GM10248 (cell line): ENCODE results near the gene CCNY.

Experiments
- CTCF ChIA-PET: fragments of 300-600 bp; sonication (Branson Sonifier 250); formaldehyde crosslinking; extraction: SDS; loops from one replicate; lab custom pipeline; 2021; ENCODE audit warnings: antibody characterized with exemption; lab: Yijun Ruan, JAX
- POLR2A ChIA-PET: fragments of 350-650 bp; sonication (Branson Sonifier 250); formaldehyde crosslinking; extraction: SDS; loops from one replicate; lab custom pipeline; 2020; ENCODE audit warnings: antibody characterized with exemption; lab: Yijun Ruan, JAX
- DNase-seq: peaks from one replicate; pipeline ENCODE4 v3.0.0; 2012; ENCODE audit errors: extremely low spot score
- TF ChIP-seq, protein P1 (sequence below): IDR thresholded peaks from 2 replicates; pipeline ENCODE4 v1.5.1; 2012; ENCODE audit warnings: mild to moderate bottlenecking, low read depth; ENCODE audit errors: extremely low read depth, missing control alignments, control extremely low read depth

CCNY gene

GRCh38 chr10:35487336-35488034, 151.2 kb downstream of the CCNY start:
- DNase-seq, result no peak
- TF ChIP-seq, protein P1, sequence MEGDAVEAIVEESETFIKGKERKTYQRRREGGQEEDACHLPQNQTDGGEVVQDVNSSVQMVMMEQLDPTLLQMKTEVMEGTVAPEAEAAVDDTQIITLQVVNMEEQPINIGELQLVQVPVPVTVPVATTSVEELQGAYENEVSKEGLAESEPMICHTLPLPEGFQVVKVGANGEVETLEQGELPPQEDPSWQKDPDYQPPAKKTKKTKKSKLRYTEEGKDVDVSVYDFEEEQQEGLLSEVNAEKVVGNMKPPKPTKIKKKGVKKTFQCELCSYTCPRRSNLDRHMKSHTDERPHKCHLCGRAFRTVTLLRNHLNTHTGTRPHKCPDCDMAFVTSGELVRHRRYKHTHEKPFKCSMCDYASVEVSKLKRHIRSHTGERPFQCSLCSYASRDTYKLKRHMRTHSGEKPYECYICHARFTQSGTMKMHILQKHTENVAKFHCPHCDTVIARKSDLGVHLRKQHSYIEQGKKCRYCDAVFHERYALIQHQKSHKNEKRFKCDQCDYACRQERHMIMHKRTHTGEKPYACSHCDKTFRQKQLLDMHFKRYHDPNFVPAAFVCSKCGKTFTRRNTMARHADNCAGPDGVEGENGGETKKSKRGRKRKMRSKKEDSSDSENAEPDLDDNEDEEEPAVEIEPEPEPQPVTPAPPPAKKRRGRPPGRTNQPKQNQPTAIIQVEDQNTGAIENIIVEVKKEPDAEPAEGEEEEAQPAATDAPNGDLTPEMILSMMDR, result no peak
- POLR2A ChIA-PET, result no interaction called here
- CTCF ChIA-PET, result interaction anchor here (0.9 to 2.1 kb wide), 2 partner anchors 9 to 17 kb away, joined by 3 to 6 read pairs; no protein-coding TSS in a partner anchor

- ChIA-PET POLR2A (no interaction called here), CTCF (no interaction called here)
- no peak for DNase-seq
- TF ChIP-seq, protein P1, result no peak
Measured at GRCh38 chr10:35488228-35488627, 151.9 kb downstream of the CCNY start.

- POLR2A ChIA-PET, result no interaction called here
- TF ChIP-seq, protein P1, result no peak
- no peak for DNase-seq
- CTCF ChIA-PET, result interaction anchor here (1.4 to 1.6 kb wide), 2 partner anchors 9 to 71 kb away, joined by 3 to 5 read pairs; no protein-coding TSS in a partner anchor
Measured at GRCh38 chr10:35492386-35493195, 156.3 kb downstream of the CCNY start.

GRCh38 chr10:35493196-35494118, 157.1 kb downstream of the CCNY start:
- POLR2A ChIA-PET, result no interaction called here
- DNase-seq, result no peak
- TF ChIP-seq, protein P1, result no peak
- CTCF ChIA-PET, result interaction anchor here (1.4 to 1.6 kb wide), 2 partner anchors 8 to 70 kb away, joined by 3 to 5 read pairs; no protein-coding TSS in a partner anchor

DNA sequence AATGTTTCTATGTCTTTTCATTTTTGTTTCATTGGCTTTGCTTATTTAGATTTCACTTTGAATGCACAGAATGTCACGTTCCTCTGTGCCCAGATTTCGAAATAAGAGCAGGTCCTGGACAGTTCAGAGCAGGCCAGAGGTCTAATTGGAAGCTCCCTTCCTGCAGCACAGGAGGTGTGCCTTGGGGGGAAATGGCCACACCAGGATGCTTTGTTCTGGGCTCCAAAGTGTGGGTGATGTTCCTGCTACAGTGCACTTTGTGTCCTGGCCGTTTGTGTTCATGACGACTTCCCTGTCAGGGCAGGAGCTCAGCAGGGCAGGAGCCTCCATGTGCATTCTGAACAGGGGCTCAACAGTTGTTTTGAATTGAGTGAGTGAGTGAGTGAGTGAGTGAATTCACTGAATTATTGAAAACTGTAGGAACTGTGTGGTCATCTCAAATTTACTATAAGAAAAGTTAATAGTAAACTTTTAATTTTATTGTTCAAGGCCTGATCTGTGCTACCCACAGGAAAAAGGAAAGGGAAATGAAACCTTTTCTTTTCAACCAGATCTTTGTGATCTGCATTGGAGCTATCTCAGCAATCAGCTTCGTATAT, 159.3 kb downstream of the CCNY start:
- POLR2A ChIA-PET, result no interaction called here
- CTCF ChIA-PET, result interaction anchor here (0.8 to 2.2 kb wide), 3 partner anchors 9 to 11 kb away, joined by 5 to 6 read pairs (median 5); no protein-coding TSS in a partner anchor
- peak; percentile 31 for DNase-seq
- TF ChIP-seq, protein P1, result no peak
